ENCODE data around the gene ZNF516.
A peak's percentile ranks its signal among the peaks of the same experiment; 100 is the strongest.

The ZNF516 gene

DNA sequence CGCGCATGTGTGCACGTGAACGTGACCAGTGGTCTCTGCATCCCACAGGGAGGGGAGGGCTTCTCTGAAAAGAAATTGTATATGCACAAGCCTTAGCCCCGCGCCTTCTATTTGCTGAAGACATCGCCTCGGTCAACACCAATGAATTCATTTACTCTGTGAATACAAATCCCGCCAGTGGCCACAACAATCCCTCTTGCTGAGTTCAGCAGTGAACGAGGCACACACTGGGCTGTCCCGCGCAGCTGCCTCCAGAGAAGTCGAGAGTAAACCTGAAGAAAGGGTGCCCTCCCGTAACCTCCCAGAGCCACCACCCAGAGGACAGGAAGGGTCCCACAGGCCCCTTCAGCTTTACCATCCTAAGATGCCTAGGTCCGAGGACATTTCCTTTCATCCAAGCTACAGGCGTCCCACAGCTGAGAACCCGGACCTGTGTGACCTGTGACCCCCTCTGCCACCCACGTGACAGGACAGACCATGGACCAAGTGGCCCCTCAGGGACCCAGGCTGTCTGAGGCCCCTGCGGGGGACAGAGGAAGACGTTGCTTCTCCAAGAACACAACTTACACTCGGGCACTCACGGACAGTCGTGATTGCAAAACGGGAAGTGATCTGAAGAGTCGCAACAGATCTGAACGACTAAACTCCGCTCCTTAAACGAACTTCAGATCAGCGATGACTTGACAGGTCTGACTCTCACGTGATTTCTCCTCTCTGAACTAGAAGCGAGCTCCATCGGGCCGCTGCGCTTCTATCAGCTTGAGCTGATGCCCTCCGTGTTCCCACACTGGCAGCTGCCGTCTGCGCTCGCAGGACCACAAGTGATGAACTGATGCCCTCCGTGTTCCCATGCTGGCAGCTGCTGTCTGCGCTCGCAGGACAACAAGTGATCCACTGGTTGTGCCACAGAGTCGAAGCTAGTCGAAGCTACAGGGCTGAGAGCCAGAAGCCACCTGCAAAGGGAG is 92.7 kb downstream of the ZNF516 start:
- DNase-seq (ENCODE audit: insufficient read length, low spot score): no peak
- TF ChIP-seq, protein P1, sequence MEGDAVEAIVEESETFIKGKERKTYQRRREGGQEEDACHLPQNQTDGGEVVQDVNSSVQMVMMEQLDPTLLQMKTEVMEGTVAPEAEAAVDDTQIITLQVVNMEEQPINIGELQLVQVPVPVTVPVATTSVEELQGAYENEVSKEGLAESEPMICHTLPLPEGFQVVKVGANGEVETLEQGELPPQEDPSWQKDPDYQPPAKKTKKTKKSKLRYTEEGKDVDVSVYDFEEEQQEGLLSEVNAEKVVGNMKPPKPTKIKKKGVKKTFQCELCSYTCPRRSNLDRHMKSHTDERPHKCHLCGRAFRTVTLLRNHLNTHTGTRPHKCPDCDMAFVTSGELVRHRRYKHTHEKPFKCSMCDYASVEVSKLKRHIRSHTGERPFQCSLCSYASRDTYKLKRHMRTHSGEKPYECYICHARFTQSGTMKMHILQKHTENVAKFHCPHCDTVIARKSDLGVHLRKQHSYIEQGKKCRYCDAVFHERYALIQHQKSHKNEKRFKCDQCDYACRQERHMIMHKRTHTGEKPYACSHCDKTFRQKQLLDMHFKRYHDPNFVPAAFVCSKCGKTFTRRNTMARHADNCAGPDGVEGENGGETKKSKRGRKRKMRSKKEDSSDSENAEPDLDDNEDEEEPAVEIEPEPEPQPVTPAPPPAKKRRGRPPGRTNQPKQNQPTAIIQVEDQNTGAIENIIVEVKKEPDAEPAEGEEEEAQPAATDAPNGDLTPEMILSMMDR (IDR thresholded peaks at IDR 0.05; ENCODE audit: insufficient read depth, missing control alignments): no peak
- peak; percentile 51 for FAIRE-seq

- DNase-seq (ENCODE audit: insufficient read length, low spot score): no peak
- TF ChIP-seq, protein P1 (IDR thresholded peaks at IDR 0.05; ENCODE audit: insufficient read depth, missing control alignments): no peak
- FAIRE-seq: no peak
These were observed 93.5 kb downstream of the ZNF516 start for GRCh38 chr18:76401498-76401897.

DNA sequence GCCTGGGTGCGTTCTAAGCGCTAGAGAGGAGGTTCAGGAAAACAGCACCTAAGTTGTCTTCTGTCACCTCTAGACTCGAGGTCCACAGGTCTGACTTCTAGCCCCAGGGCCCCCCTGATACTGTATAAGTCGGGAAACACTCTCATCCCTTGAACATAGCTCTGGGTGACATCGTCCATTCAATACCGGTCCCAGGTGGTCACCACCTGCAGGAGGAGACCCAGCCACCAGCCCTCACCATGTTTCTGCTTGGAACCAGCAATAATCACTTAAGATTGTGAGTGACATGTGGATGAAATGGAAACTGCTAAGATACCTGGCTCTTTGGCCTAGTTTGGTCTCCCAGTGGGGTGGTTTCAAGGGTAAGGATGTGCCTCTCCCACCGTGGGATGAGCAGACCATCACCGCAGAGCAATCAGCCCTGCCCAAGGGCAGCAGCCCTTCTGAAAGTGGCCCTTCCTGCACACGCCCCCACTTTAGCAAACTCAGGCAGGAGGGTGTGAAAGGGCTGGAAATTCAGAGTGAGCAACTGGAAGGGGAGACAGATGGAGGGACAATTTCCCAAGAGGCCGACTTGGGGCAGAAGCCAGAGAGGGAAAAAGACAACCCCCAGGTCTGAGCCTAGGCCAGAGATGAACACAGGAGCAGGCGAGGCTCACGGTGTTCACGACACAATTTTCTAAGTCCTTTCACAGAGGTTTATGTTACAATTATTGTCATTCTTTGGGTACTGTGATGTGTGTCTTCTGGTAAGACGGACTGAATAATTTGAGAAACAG is 95.2 kb downstream of the ZNF516 start:
- TF ChIP-seq, protein P1 (IDR thresholded peaks at IDR 0.05; ENCODE audit: insufficient read depth, missing control alignments): no peak
- DNase-seq (ENCODE audit: insufficient read length, low spot score) (no peak), FAIRE-seq (no peak)

DNA sequence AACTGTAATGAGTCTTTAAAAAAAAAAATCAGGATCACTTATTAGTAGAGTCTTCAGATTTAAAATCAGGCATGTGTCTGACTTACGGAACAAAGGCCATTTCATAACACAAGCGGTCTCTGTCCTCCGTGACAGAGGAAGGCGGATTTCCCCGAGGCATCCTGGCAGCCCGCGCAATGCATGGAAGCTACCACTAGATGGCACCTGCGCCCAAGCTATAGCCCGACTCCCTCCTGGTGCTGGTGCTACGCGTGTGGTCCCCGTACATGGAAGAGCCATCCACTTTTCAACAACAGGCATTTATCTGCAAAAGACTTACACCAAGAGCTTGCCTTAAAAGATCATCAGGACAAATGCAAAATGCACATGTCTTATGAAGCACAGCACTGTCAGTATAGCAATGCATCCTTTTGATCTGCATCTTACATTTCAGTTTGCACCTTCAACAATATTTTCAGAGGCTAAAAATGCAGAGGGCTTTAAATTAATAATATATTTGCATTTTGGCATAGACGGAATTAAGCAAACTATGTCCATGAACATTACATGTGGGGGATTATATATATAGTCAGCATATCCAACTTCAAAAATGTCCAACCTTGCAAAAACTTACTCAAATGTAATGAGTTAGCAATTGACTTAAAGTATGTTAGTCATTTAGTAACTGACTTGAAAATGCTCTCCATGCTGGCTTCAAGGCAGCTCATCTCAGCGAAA is 96.0 kb downstream of the ZNF516 start:
- FAIRE-seq (peak; percentile 100), DNase-seq (ENCODE audit: insufficient read length, low spot score) (peak; percentile 100)
- TF ChIP-seq, protein P1 (IDR thresholded peaks at IDR 0.05; ENCODE audit: insufficient read depth, missing control alignments): peak; percentile 95

DNA sequence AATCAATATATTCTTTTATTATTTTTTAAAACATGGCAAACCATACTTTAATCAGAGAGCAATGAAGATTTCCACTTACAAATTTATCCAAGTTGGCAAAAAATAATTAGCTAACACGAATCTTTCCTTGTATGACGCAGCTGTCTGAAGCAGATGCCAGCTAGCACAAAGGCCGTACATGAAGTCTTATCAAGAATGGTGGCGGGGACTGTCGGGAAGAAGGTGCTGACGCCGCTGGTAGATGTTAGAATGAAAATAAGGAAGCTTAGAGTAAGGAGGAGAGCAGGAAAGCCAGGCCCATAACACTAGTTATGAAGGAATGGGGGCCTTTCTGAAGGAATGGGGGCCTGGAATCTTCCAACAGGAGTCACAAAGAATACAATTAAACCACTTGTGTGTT is 96.7 kb downstream of the ZNF516 start:
- DNase-seq (ENCODE audit: insufficient read length, low spot score): no peak

GRCh38 chr18:76397631-76398030 is 97.4 kb downstream of the ZNF516 start:
- DNase-seq (ENCODE audit: insufficient read length, low spot score): no peak
- TF ChIP-seq, protein P1 (IDR thresholded peaks at IDR 0.05; ENCODE audit: insufficient read depth, missing control alignments): no peak
- FAIRE-seq: no peak

More for the DNA sequence above, 96.7 kb downstream of the ZNF516 start:
- TF ChIP-seq, protein P1 (IDR thresholded peaks at IDR 0.05; ENCODE audit: insufficient read depth, missing control alignments): no peak
- no peak for FAIRE-seq

Data from D721Med (cell line).